Measurements from ENCODE around the gene SFXN5. TPM values are rescaled to one million over a fixed set of nuclear protein-coding genes. Genes with fewer than 3 reads are reported as not detected.

Gene SFXN5
- total and polyA plus RNA-seq, 2 of the 4 experiments (the other 2 are of a cell fraction): 8.6 to 17.0 TPM

DNA sequence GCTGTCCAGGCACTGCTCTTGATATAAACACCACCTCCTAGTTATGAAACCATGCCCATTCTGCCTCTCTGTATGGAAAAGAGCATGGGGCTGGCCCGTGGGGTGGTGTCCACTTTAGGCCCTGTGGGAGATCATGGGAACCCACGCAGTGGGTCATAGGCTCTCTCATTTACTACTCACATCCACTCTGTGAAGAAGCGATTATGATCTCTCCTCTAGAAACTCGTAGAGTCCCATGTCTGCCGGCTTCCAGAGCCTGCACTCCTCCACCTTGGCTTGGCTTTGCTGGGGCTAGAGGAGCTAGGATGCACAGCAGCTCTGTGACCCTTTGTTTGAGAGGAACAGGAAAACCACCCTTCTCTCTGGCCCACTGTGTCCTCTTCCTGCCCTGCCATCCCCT, 138.3 kb downstream of the SFXN5 start:
- Histone ChIP-seq H2BK15ac (ENCODE audit: low read depth, low read length) (no peak overlapping the region), H3K9ac (ENCODE audit: low read depth, low read length) (no peak overlapping the region), H2BK120ac (ENCODE audit: low read depth, low read length) (no peak overlapping the region), H3K79me1 (ENCODE audit: low read depth in 1 of 2, low read length in 2 of 2) (no peaks in the 10 kb centered on the region), H3K4me3 (ENCODE audit: insufficient read depth, low read depth, low read length) (no peak overlapping the region), H2BK5ac (ENCODE audit: low read depth, low read length, poor library complexity, severe bottlenecking) (no peak overlapping the region), H4K20me1 (ENCODE audit: insufficient read depth, low read length) (0 out of 2 replicates have a peak, but pooled peaks cover 5% of the 10 kb centered on the region), H3K18ac (ENCODE audit: low read depth, low read length) (no peak overlapping the region), H2AFZ (replicated peaks; ENCODE audit: low read length, poor library complexity) (no peak overlapping the region), H3K27me3 (ENCODE audit: control insufficient read depth, insufficient read depth, low read length) (peaks cover 55% of the 10 kb centered on the region), H2AK5ac (ENCODE audit: low read depth, low read length) (no peak overlapping the region), H2BK20ac (ENCODE audit: low read depth, low read length) (no peak overlapping the region), H3K27ac (ENCODE audit: insufficient read depth, low read length) (no peak overlapping the region), H3K23ac (ENCODE audit: low read depth, low read length) (no peak overlapping the region), H4K8ac (ENCODE audit: low read depth in 2 of 2, low read length in 2 of 2) (no peak overlapping the region), H3K4me2 (ENCODE audit: low read depth, low read length) (no peak overlapping the region), H3K9me3 (ENCODE audit: control insufficient read depth, insufficient read depth, low read length) (peaks cover 6% of the 10 kb centered on the region), H3K36me3 (ENCODE audit: control insufficient read depth, insufficient read depth, low read length) (no peaks in the 10 kb centered on the region), H3K9me1 (ENCODE audit: insufficient read depth, low read length) (peaks cover 7% of the 10 kb centered on the region; the same call in 1 of the 2 replicates), H2AK9ac (replicated peaks; ENCODE audit: low read depth, low read length, poor library complexity) (no peak overlapping the region), H4K5ac (ENCODE audit: low read depth, low read length) (no peak overlapping the region), H4K91ac (ENCODE audit: insufficient read depth, low read depth, low read length) (no peak overlapping the region), H3K14ac (replicated peaks; ENCODE audit: low read depth, low read length) (no peak overlapping the region), H3K4me1 (ENCODE audit: control insufficient read depth, insufficient read depth, low read length) (peaks cover 2% of the 10 kb centered on the region), H3K4ac (ENCODE audit: low read depth, low read length) (no peak overlapping the region), H3K56ac (ENCODE audit: extremely low read depth, insufficient read depth, low read length) (no peak overlapping the region)
- no peak for TF ChIP-seq RAD21 (IDR thresholded peaks at IDR 0.05; ENCODE audit: low read length)
- TF ChIP-seq MAFK (IDR thresholded peaks at IDR 0.05; ENCODE audit: low read depth, low read length): no peak
- TF ChIP-seq BHLHE40 (IDR thresholded peaks at IDR 0.05; ENCODE audit: low read depth, low read length): no peak
- no peak for TF ChIP-seq RFX5 (IDR thresholded peaks at IDR 0.05; ENCODE audit: low read depth, low read length)
- TF ChIP-seq USF2 (IDR thresholded peaks at IDR 0.05; ENCODE audit: low read depth, low read length): no peak
- TF ChIP-seq, protein P1, sequence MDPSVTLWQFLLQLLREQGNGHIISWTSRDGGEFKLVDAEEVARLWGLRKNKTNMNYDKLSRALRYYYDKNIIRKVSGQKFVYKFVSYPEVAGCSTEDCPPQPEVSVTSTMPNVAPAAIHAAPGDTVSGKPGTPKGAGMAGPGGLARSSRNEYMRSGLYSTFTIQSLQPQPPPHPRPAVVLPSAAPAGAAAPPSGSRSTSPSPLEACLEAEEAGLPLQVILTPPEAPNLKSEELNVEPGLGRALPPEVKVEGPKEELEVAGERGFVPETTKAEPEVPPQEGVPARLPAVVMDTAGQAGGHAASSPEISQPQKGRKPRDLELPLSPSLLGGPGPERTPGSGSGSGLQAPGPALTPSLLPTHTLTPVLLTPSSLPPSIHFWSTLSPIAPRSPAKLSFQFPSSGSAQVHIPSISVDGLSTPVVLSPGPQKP (IDR thresholded peaks at IDR 0.05; ENCODE audit: borderline replicate concordance, low read depth, low read length): no peak
- no peak for TF ChIP-seq SMC3 (IDR thresholded peaks at IDR 0.05; ENCODE audit: low read depth, low read length)
- TF ChIP-seq, protein P2, sequence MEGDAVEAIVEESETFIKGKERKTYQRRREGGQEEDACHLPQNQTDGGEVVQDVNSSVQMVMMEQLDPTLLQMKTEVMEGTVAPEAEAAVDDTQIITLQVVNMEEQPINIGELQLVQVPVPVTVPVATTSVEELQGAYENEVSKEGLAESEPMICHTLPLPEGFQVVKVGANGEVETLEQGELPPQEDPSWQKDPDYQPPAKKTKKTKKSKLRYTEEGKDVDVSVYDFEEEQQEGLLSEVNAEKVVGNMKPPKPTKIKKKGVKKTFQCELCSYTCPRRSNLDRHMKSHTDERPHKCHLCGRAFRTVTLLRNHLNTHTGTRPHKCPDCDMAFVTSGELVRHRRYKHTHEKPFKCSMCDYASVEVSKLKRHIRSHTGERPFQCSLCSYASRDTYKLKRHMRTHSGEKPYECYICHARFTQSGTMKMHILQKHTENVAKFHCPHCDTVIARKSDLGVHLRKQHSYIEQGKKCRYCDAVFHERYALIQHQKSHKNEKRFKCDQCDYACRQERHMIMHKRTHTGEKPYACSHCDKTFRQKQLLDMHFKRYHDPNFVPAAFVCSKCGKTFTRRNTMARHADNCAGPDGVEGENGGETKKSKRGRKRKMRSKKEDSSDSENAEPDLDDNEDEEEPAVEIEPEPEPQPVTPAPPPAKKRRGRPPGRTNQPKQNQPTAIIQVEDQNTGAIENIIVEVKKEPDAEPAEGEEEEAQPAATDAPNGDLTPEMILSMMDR (conservative IDR thresholded peaks at IDR 0.05; ENCODE audit: low read depth, low read length): no peak
- no peak for TF ChIP-seq RCOR1 (IDR thresholded peaks at IDR 0.05; ENCODE audit: insufficient replicate concordance, low read length)
- no peak for TF ChIP-seq POLR2A (IDR thresholded peaks at IDR 0.05; ENCODE audit: low read depth, low read length)
- no peak for TF ChIP-seq MXI1 (IDR thresholded peaks at IDR 0.05; ENCODE audit: borderline replicate concordance, low read depth, low read length)
- TF ChIP-seq FOS (IDR thresholded peaks at IDR 0.05; ENCODE audit: low read depth, low read length): no peak
- TF ChIP-seq MAZ (IDR thresholded peaks at IDR 0.05; ENCODE audit: borderline replicate concordance, low read depth, low read length): no peak
- TF ChIP-seq CEBPB (IDR thresholded peaks at IDR 0.05; ENCODE audit: low read depth, low read length): no peak
- TF ChIP-seq CHD1 (IDR thresholded peaks at IDR 0.05; ENCODE audit: low read depth, low read length): no peak
- TF ChIP-seq NFE2L2 (IDR thresholded peaks at IDR 0.05; ENCODE audit: low read depth, low read length): no peak
- intact Hi-C loops (cut with micrococcal nuclease) (no loop called here), dilution Hi-C loops (cut with HindIII; ENCODE audit: low sequenced_read_pairs, unreplicated experiment) (no loop called here), in situ Hi-C loops (cut with MboI; ENCODE audit: low sequenced_read_pairs) (no loop called here)
- no TSS peak for BruUV-seq (replicated peaks)
- ChIA-PET POLR2A (ENCODE audit: unreplicated experiment) (no interaction called here), CTCF (no interaction called here)
- ATAC-seq (ENCODE audit: low read depth) (no peak), DNase-seq (no peak)
- WGBS, 2 experiments (ENCODE audit: extremely low coverage in 2 of 2, insufficient read length in 1 of 2): no CpG with 5 or more reads among the region's 5 CpGs

Data from IMR-90 (cell line).